ENCODE results near the gene NLGN1. TPM values are rescaled to one million over a fixed set of nuclear protein-coding genes. Genes with fewer than 3 reads are reported as not detected.

Gene NLGN1
- 28.4 and 33.8 TPM in 2 replicates for total RNA-seq

GRCh38 chr3:173397161-173398110, at the start of gene NLGN1:
Gene NLGN1 (plus strand): TSS chr3:173397744.

Small RNAs within 50 kb of the gene (small RNA-seq; reads per million reads assigned to genes)
- gene RN7SKP234, result not detected
